H9 (cell line): ENCODE data around the gene NXPH1. TPM values are rescaled to one million over a fixed set of nuclear protein-coding genes. Genes with fewer than 3 reads are reported as not detected.

Experiments
- DNase-seq: peaks from one replicate; pipeline ENCODE4 v3.0.0-alpha.2; 2017
- H2AFZ ChIP-seq: one replicate; pipeline ENCODE4 v1.6.1; 2013; ENCODE audit warnings: mild to moderate bottlenecking, low read length, control low read depth, moderate library complexity
- H2AK5ac ChIP-seq: 2 replicates; pipeline ENCODE4 v1.6.1; 2013; ENCODE audit warnings: low read length, control low read depth, mixed read lengths; ENCODE audit not compliant: insufficient read length
- H2BK120ac ChIP-seq: one replicate; pipeline ENCODE4 v1.6.1; 2013; ENCODE audit warnings: low read depth, mild to moderate bottlenecking, low read length, control low read depth, inconsistent platforms; ENCODE audit not compliant: poor library complexity, severe bottlenecking
- H2BK12ac ChIP-seq: 2 replicates; pipeline ENCODE4 v1.6.1; 2013; ENCODE audit warnings: low read length, control low read depth, mixed read lengths, low read depth; ENCODE audit not compliant: insufficient read length
- H2BK15ac ChIP-seq: 2 replicates; pipeline ENCODE4 v1.6.1; 2013; ENCODE audit warnings: low read depth, low read length, control low read depth
- H2BK20ac ChIP-seq: one replicate; pipeline ENCODE4 v1.6.1; 2013; ENCODE audit warnings: low read depth, mild to moderate bottlenecking, low read length, control low read depth, inconsistent platforms; ENCODE audit not compliant: poor library complexity, severe bottlenecking
- H2BK5ac ChIP-seq: 2 replicates; pipeline ENCODE4 v1.6.1; 2013; ENCODE audit warnings: low read length, control low read depth, mixed read lengths; ENCODE audit not compliant: insufficient read length
- H3K14ac ChIP-seq: 2 replicates; pipeline ENCODE4 v1.6.1; 2013; ENCODE audit warnings: low read length, control low read depth; ENCODE audit not compliant: insufficient read depth
- H3K18ac ChIP-seq: 2 replicates; pipeline ENCODE4 v1.6.1; 2013; ENCODE audit warnings: low read depth, mild to moderate bottlenecking, mixed read lengths, low read length, control low read depth; ENCODE audit not compliant: insufficient read length
- H3K23ac ChIP-seq: 2 replicates; pipeline ENCODE4 v1.6.1; 2013; ENCODE audit warnings: low read length, control low read depth, mixed read lengths, low read depth; ENCODE audit not compliant: insufficient read length
- H3K23me2 ChIP-seq: 2 replicates; pipeline ENCODE4 v1.6.1; 2013; ENCODE audit warnings: low read depth, mild to moderate bottlenecking, mixed read lengths, low read length, control low read depth; ENCODE audit not compliant: insufficient read length, poor library complexity, severe bottlenecking
- H3K27ac ChIP-seq: 2 replicates; pipeline ENCODE4 v1.5.1; 2013; ENCODE audit warnings: low read length, control low read depth, mixed read lengths, low read depth; ENCODE audit not compliant: insufficient read length
- H3K27me3 ChIP-seq: 2 replicates; pipeline ENCODE4 v1.6.1; 2013; ENCODE audit warnings: low read length, control low read depth, inconsistent platforms; ENCODE audit not compliant: insufficient read depth
- H3K4ac ChIP-seq: 2 replicates; pipeline ENCODE4 v1.6.1; 2013; ENCODE audit warnings: low read depth, mild to moderate bottlenecking, control low read depth, inconsistent platforms, low read length, moderate library complexity
- H3K4me1 ChIP-seq: 2 replicates; pipeline ENCODE4 v1.6.1; 2013; ENCODE audit warnings: low read length, control low read depth, inconsistent platforms; ENCODE audit not compliant: insufficient read depth
- H3K4me2 ChIP-seq: 2 replicates; pipeline ENCODE4 v1.6.1; 2013; ENCODE audit warnings: low read length, control low read depth, mixed read lengths; ENCODE audit not compliant: insufficient read length, insufficient read depth
- H3K56ac ChIP-seq: 2 replicates; pipeline ENCODE4 v1.6.1; 2013; ENCODE audit warnings: low read depth, mild to moderate bottlenecking, mixed read lengths, low read length, control low read depth; ENCODE audit not compliant: insufficient read length
- H3K79me1 ChIP-seq: 2 replicates; pipeline ENCODE4 v1.6.1; 2013; ENCODE audit warnings: low read depth, mild to moderate bottlenecking, moderate library complexity, low read length, control low read depth, inconsistent platforms; ENCODE audit not compliant: insufficient read depth, poor library complexity, severe bottlenecking
- H3K79me2 ChIP-seq: 2 replicates; pipeline ENCODE4 v1.6.1; 2013; ENCODE audit warnings: low read length, control low read depth, inconsistent platforms; ENCODE audit not compliant: insufficient read depth
- H3K9ac ChIP-seq: 2 replicates; pipeline ENCODE4 v1.6.1; 2013; ENCODE audit warnings: low read length, control low read depth, mixed read lengths; ENCODE audit not compliant: insufficient read length; ENCODE audit errors: extremely low read depth
- H3K9me3 ChIP-seq: one replicate; pipeline ENCODE4 v1.6.1; 2013; ENCODE audit warnings: low read depth, low read length, inconsistent platforms; ENCODE audit not compliant: control insufficient read depth
- H3T11ph ChIP-seq: one replicate; pipeline ENCODE4 v1.6.1; 2013; ENCODE audit warnings: mild to moderate bottlenecking, low read length, control low read depth, inconsistent platforms
- H4K20me1 ChIP-seq: one replicate; pipeline ENCODE4 v1.6.1; 2013; ENCODE audit not compliant: control insufficient read depth, insufficient read length, insufficient read depth
- H4K5ac ChIP-seq: 2 replicates; pipeline ENCODE4 v1.6.1; 2013; ENCODE audit warnings: low read depth, mild to moderate bottlenecking, mixed read lengths, low read length, control low read depth; ENCODE audit not compliant: insufficient read length
- H4K8ac ChIP-seq: replicated peaks from 2 replicates; pipeline ENCODE4 v1.6.1; 2013; ENCODE audit warnings: low read length, control low read depth, mixed read lengths, low read depth; ENCODE audit not compliant: insufficient read length
- H4K91ac ChIP-seq: 2 replicates; pipeline ENCODE4 v1.6.1; 2013; ENCODE audit warnings: low read depth, mild to moderate bottlenecking, moderate library complexity, mixed read lengths, low read length, control low read depth; ENCODE audit not compliant: insufficient read length
- H3K27ac Mint-ChIP-seq, 3 experiments: 2 replicates in 2 of 3; 3 replicates in 1 of 3; pipeline ENCODE4 v1.8.0; 2020 to 2021; ENCODE audit warnings: mixed read lengths in 3 of 3, mild to moderate bottlenecking in 1 of 3, moderate library complexity in 1 of 3
- H3K27me3 Mint-ChIP-seq: 2 replicates; pipeline ENCODE4 v1.8.0; 2021; ENCODE audit warnings: low read depth, mild to moderate bottlenecking, moderate library complexity, mixed read lengths
- H3K36me3 Mint-ChIP-seq, 3 experiments: 2 replicates in 2 of 3; 3 replicates in 1 of 3; pipeline ENCODE4 v1.8.0; 2020 to 2021; ENCODE audit warnings: low read depth in 3 of 3, mixed read lengths in 3 of 3; ENCODE audit not compliant: insufficient read depth in 1 of 3
- H3K4me1 Mint-ChIP-seq, 2 experiments: 2 replicates each; pipeline ENCODE4 v1.8.0; 2020; ENCODE audit warnings: mixed read lengths in 2 of 2
- H3K4me3 Mint-ChIP-seq, 2 experiments: 2 replicates in 1 of 2; 3 replicates in 1 of 2; pipeline ENCODE4 v1.8.0; 2020 to 2021; ENCODE audit warnings: mild to moderate bottlenecking in 2 of 2, mixed read lengths in 2 of 2, moderate library complexity in 1 of 2
- H3K9me3 Mint-ChIP-seq, 2 experiments: 2 replicates in 1 of 2; 3 replicates in 1 of 2; pipeline ENCODE4 v1.8.0; 2020; ENCODE audit warnings: mild to moderate bottlenecking in 2 of 2, mixed read lengths in 2 of 2, moderate library complexity in 1 of 2
- CTCF ChIP-seq: fragments of 200-600 bp; sonication (generic); conservative IDR thresholded peaks from 3 replicates; pipeline ENCODE4 v1.8.0; 2021; ENCODE audit warnings: antibody characterized with exemption, mild to moderate bottlenecking
- WGBS: extraction: QIAGEN DNeasy Blood & Tissue Kit; methylation state at CpG from one replicate; pipeline ENCODE4 v1.1.7; 2013; ENCODE audit warnings: missing lambda C conversion rate, low lambda C conversion rate, mixed read lengths; ENCODE audit not compliant: insufficient read length; ENCODE audit errors: extremely low coverage; 5-methylcytosine and 5-hydroxymethylcytosine counted together
- total RNA-seq: library from RNA; stranded (reverse); gene quantifications from 2 replicates; pipeline ENCODE4 v1.2.1, GENCODE V29; 2021

NXPH1 gene
- total RNA-seq, 1 experiment from 2014 or later = 0.15 TPM

- Histone ChIP-seq H3K27ac (no peak overlapping the region), H2AK5ac (no peak overlapping the region), H3K14ac (no peak overlapping the region), H4K20me1 (no peaks in the 10 kb centered on the region), H3K18ac (no peak overlapping the region), H2BK5ac (no peak overlapping the region), H3K23me2 (no peaks in the 10 kb centered on the region), H3K79me1 (no peaks in the 10 kb centered on the region), H3K27me3 (no peaks in the 10 kb centered on the region), H2BK12ac (no peak overlapping the region), H4K5ac (no peak overlapping the region), H2BK120ac (no peak overlapping the region), H4K91ac (no peak overlapping the region), H3K4me2 (no peak overlapping the region), H4K8ac (no peak overlapping the region), H3K79me2 (no peaks in the 10 kb centered on the region), H3K4ac (no peak overlapping the region), H3K23ac (no peak overlapping the region), H2BK20ac (no peak overlapping the region), H3T11ph (no peak overlapping the region), H3K9me3 (no peaks in the 10 kb centered on the region), H3K56ac (no peak overlapping the region), H3K9ac (no peak overlapping the region), H3K4me1 (no peaks in the 10 kb centered on the region), H2BK15ac (no peak overlapping the region), H2AFZ (no peak overlapping the region)
- Mint-ChIP-seq H3K9me3 (no peaks in the 10 kb centered on the region), H3K4me1 (peaks cover 12% of the 10 kb centered on the region in 2 experiments), H3K27ac (no peak overlapping the region), H3K27me3 (no peaks in the 10 kb centered on the region), H3K4me3 (no peak overlapping the region), H3K36me3 (no peaks in the 10 kb centered on the region)
- WGBS = no CpG with 5 or more reads among the region's 7 CpGs
- no peak for TF ChIP-seq CTCF
- no peak for DNase-seq
These were observed 195.2 kb downstream of the NXPH1 start for GRCh38 chr7:8628656-8629055.
